Mesenchymal stem cell (in vitro differentiated cells and primary cell): Measurements from ENCODE around the gene NET1.

Experiments
- DNase-seq: peaks from one replicate; pipeline ENCODE4 v3.0.0-alpha.2; 2013
- H2AFZ ChIP-seq: one replicate; pipeline ENCODE4 v1.6.1; 2013; ENCODE audit warnings: low read depth, mild to moderate bottlenecking, control low read depth, inconsistent platforms, low read length, moderate library complexity
- H2AK5ac ChIP-seq: 2 replicates; pipeline ENCODE4 v1.6.1; 2013; ENCODE audit warnings: low read length, moderate library complexity, mild to moderate bottlenecking, inconsistent platforms; ENCODE audit not compliant: severe bottlenecking
- H2BK120ac ChIP-seq: one replicate; pipeline ENCODE4 v1.6.1; 2013; ENCODE audit warnings: low read depth, mild to moderate bottlenecking, inconsistent platforms, low read length, moderate library complexity
- H2BK12ac ChIP-seq, 2 experiments: one replicate each; pipeline ENCODE4 v1.6.1; 2013; ENCODE audit warnings: inconsistent platforms in 2 of 2, low read length in 2 of 2, mild to moderate bottlenecking in 2 of 2, moderate library complexity in 2 of 2, control low read depth in 1 of 2
- H2BK15ac ChIP-seq: one replicate; pipeline ENCODE4 v1.6.1; 2013; ENCODE audit warnings: mild to moderate bottlenecking, low read depth, inconsistent platforms; ENCODE audit not compliant: poor library complexity, severe bottlenecking
- H2BK5ac ChIP-seq: 2 replicates; pipeline ENCODE4 v1.6.1; 2013; ENCODE audit warnings: low read depth, mild to moderate bottlenecking, low read length, control low read depth, inconsistent platforms; ENCODE audit not compliant: poor library complexity, severe bottlenecking
- H3K14ac ChIP-seq, 2 experiments: one replicate each; pipeline ENCODE4 v1.6.1; 2013; ENCODE audit warnings: inconsistent platforms in 2 of 2, low read length in 2 of 2, control low read depth in 1 of 2, mild to moderate bottlenecking in 1 of 2, moderate library complexity in 1 of 2
- H3K18ac ChIP-seq, 2 experiments: one replicate each; pipeline ENCODE4 v1.6.1; 2013; ENCODE audit warnings: inconsistent platforms in 2 of 2, low read length in 2 of 2, control low read depth in 1 of 2, low read depth in 1 of 2, mild to moderate bottlenecking in 1 of 2
- H3K23ac ChIP-seq, 2 experiments: one replicate each; pipeline ENCODE4 v1.6.1; 2013; ENCODE audit warnings: inconsistent platforms in 2 of 2, low read length in 2 of 2, mild to moderate bottlenecking in 2 of 2, moderate library complexity in 2 of 2, control low read depth in 1 of 2
- H3K27ac ChIP-seq: 2 replicates; pipeline ENCODE4 v1.5.1; 2013; ENCODE audit warnings: mild to moderate bottlenecking, moderate library complexity, low read length, control low read depth, inconsistent platforms; ENCODE audit not compliant: poor library complexity, severe bottlenecking
- H3K27me3 ChIP-seq, 2 experiments: 2 replicates each; pipeline versions ENCODE4 v1.6.1 to v1.7.0; 2013; ENCODE audit warnings: low read length in 2 of 2, mild to moderate bottlenecking in 2 of 2, moderate library complexity in 2 of 2, control low read depth in 1 of 2, inconsistent platforms in 1 of 2; ENCODE audit not compliant: control insufficient read depth in 1 of 2, insufficient read depth in 1 of 2
- H3K36me3 ChIP-seq, 2 experiments: 2 replicates each; pipeline versions ENCODE4 v1.6.1 to v1.7.0; 2013; ENCODE audit warnings: low read length in 2 of 2, control low read depth in 1 of 2, inconsistent platforms in 1 of 2, low read depth in 1 of 2, mild to moderate bottlenecking in 1 of 2; ENCODE audit not compliant: insufficient read depth in 2 of 2, control insufficient read depth in 1 of 2
- H3K4ac ChIP-seq, 2 experiments: one replicate each; pipeline ENCODE4 v1.6.1; 2013; ENCODE audit warnings: inconsistent platforms in 2 of 2, low read length in 2 of 2, mild to moderate bottlenecking in 2 of 2, moderate library complexity in 2 of 2, control low read depth in 1 of 2, low read depth in 1 of 2
- H3K4me1 ChIP-seq: 2 replicates; pipeline ENCODE4 v1.6.1; 2013; ENCODE audit warnings: low read depth, low read length, control low read depth; ENCODE audit not compliant: control insufficient read depth, insufficient read depth
- H3K4me2 ChIP-seq: 2 replicates; pipeline ENCODE4 v1.6.1; 2013; ENCODE audit warnings: low read length, mild to moderate bottlenecking, inconsistent platforms; ENCODE audit not compliant: poor library complexity, severe bottlenecking
- H3K4me3 ChIP-seq, 2 experiments: 2 replicates each; pipeline versions ENCODE4 v1.5.1 to v1.7.0; 2013; ENCODE audit warnings: low read length in 2 of 2, mild to moderate bottlenecking in 2 of 2, control low read depth in 1 of 2, low read depth in 1 of 2; ENCODE audit not compliant: insufficient read depth in 1 of 2
- H3K79me1 ChIP-seq: replicated peaks from 2 replicates; pipeline ENCODE4 v1.6.1; 2013; ENCODE audit warnings: mild to moderate bottlenecking, control low read depth, low read length, inconsistent platforms; ENCODE audit not compliant: poor library complexity, severe bottlenecking
- H3K9ac ChIP-seq: 2 replicates; pipeline ENCODE4 v1.7.0; 2013; ENCODE audit warnings: mild to moderate bottlenecking, low read length, moderate library complexity
- H3K9me3 ChIP-seq: 2 replicates; pipeline ENCODE4 v1.7.0; 2013; ENCODE audit warnings: mild to moderate bottlenecking, low read length; ENCODE audit not compliant: control insufficient read depth
- H4K8ac ChIP-seq: one replicate; pipeline ENCODE4 v1.6.1; 2013; ENCODE audit warnings: inconsistent platforms, mild to moderate bottlenecking, low read length, moderate library complexity
- H4K91ac ChIP-seq: one replicate; pipeline ENCODE4 v1.6.1; 2013; ENCODE audit warnings: mild to moderate bottlenecking, low read length, inconsistent platforms
- WGBS: methylation state at CpG from one replicate; pipeline ENCODE4 v1.1.7; 2013; ENCODE audit warnings: mixed read lengths; 5-methylcytosine and 5-hydroxymethylcytosine counted together

Gene NET1

DNA sequence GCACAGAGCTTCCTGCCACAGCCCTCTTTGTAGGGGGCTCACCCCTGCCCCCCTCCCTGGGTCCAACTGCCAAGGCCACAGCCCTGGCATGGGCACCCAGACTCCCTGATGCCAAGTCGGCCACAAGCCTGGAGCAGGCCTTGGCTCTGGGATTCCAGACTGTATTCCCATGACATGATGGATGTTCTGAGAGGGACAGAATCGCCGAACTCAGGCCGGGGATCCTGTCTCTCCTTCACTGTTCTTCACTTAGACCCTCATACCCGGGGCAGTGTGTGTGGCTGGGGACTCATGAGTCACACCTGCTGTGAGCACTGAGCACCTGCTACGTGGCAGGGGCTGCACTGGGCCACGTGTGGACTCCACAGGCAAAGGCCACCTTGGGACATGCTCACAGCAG lies 79.1 kb downstream of the NET1 start:
- no peaks in the 10 kb centered on the region for H3K4me1 ChIP-seq
- no peak overlapping the region for H4K8ac ChIP-seq
- no peak overlapping the region for H2AK5ac ChIP-seq
- no peak overlapping the region for H3K18ac ChIP-seq
- H3K9me3 ChIP-seq: peaks cover 17% of the 10 kb centered on the region
- 91% methylated on average over 7 of the region's 7 CpGs for WGBS
- no peak overlapping the region for H3K23ac ChIP-seq
- no peak overlapping the region for H3K9ac ChIP-seq
- H3K36me3 ChIP-seq: no peaks in the 10 kb centered on the region
- no peak overlapping the region for H2BK15ac ChIP-seq
- H3K79me1 ChIP-seq: no peaks in the 10 kb centered on the region
- no peak overlapping the region for H4K91ac ChIP-seq
- H2BK12ac ChIP-seq: no peak overlapping the region
- no peak overlapping the region for H3K4ac ChIP-seq
- H3K14ac ChIP-seq: no peak overlapping the region
- H2BK120ac ChIP-seq: no peak overlapping the region
- peaks cover 0 to 9% of the 10 kb centered on the region in 2 experiments for H3K27me3 ChIP-seq
- H3K4me3 ChIP-seq: no peak overlapping the region
- H2BK5ac ChIP-seq: no peak overlapping the region
- H3K27ac ChIP-seq: no peak overlapping the region
- no peak overlapping the region for H2AFZ ChIP-seq
- H3K4me2 ChIP-seq: no peak overlapping the region
- DNase-seq: no peak

- Histone ChIP-seq H4K8ac (no peak overlapping the region), H3K9ac (no peak overlapping the region), H2BK15ac (no peak overlapping the region), H3K27me3 (peaks cover 0 to 3% of the 10 kb centered on the region in 2 experiments), H2AK5ac (no peak overlapping the region), H3K23ac (no peak overlapping the region), H2BK5ac (no peak overlapping the region), H3K79me1 (no peaks in the 10 kb centered on the region), H2AFZ (no peak overlapping the region), H3K4me3 (no peak overlapping the region), H3K4ac (no peak overlapping the region), H3K14ac (no peak overlapping the region), H3K27ac (no peak overlapping the region), H3K36me3 (no peaks in the 10 kb centered on the region), H2BK120ac (no peak overlapping the region), H3K9me3 (peaks cover 17% of the 10 kb centered on the region), H4K91ac (no peak overlapping the region), H3K18ac (no peak overlapping the region), H3K4me2 (no peak overlapping the region), H2BK12ac (no peak overlapping the region), H3K4me1 (no peaks in the 10 kb centered on the region)
- WGBS: 86% methylated on average over 3 of the region's 4 CpGs
- no peak for DNase-seq
Measured at GRCh38 chr10:5492322-5492855, 80.0 kb downstream of the NET1 start.

- H3K23ac ChIP-seq: no peak overlapping the region
- no peak overlapping the region for H2BK12ac ChIP-seq
- no peak overlapping the region for H4K8ac ChIP-seq
- peaks cover 17% of the 10 kb centered on the region for H3K9me3 ChIP-seq
- no peak overlapping the region for H3K18ac ChIP-seq
- H3K4me1 ChIP-seq: no peaks in the 10 kb centered on the region
- H3K4me3 ChIP-seq: no peak overlapping the region
- no peaks in the 10 kb centered on the region for H3K79me1 ChIP-seq
- no peak overlapping the region for H4K91ac ChIP-seq
- H3K27ac ChIP-seq: no peak overlapping the region
- H3K4ac ChIP-seq: no peak overlapping the region
- no peak overlapping the region for H3K9ac ChIP-seq
- no peak overlapping the region for H2AK5ac ChIP-seq
- H2BK5ac ChIP-seq: no peak overlapping the region
- peaks cover 0 to 3% of the 10 kb centered on the region in 2 experiments for H3K27me3 ChIP-seq
- DNase-seq: no peak
- H3K36me3 ChIP-seq: no peaks in the 10 kb centered on the region
- H2AFZ ChIP-seq: no peak overlapping the region
- no peak overlapping the region for H2BK15ac ChIP-seq
- H2BK120ac ChIP-seq: no peak overlapping the region
- no peak overlapping the region for H3K4me2 ChIP-seq
- peak overlapping the region in 1 of 2 experiments; percentile 39 for H3K14ac ChIP-seq
- WGBS: 95% methylated on average over 12 of the region's 13 CpGs
Measured at GRCh38 chr10:5492929-5493576, 80.7 kb downstream of the NET1 start.

GRCh38 chr10:5493691-5494090 lies 81.3 kb downstream of the NET1 start:
- Histone ChIP-seq H3K23ac (no peak overlapping the region), H4K91ac (no peak overlapping the region), H3K4me3 (no peak overlapping the region), H2BK12ac (no peak overlapping the region), H4K8ac (no peak overlapping the region), H3K27me3 (peaks cover 0 to 3% of the 10 kb centered on the region in 2 experiments), H2BK15ac (no peak overlapping the region), H3K4me2 (no peak overlapping the region), H3K4me1 (no peaks in the 10 kb centered on the region), H2AK5ac (no peak overlapping the region), H3K18ac (no peak overlapping the region), H2BK120ac (no peak overlapping the region), H3K14ac (no peak overlapping the region), H3K9ac (no peak overlapping the region), H3K36me3 (no peaks in the 10 kb centered on the region), H2BK5ac (no peak overlapping the region), H3K79me1 (no peaks in the 10 kb centered on the region), H3K9me3 (peaks cover 17% of the 10 kb centered on the region), H2AFZ (no peak overlapping the region), H3K4ac (no peak overlapping the region), H3K27ac (no peak overlapping the region)
- no peak for DNase-seq
- 77% methylated on average over 3 of the region's 3 CpGs for WGBS
